Measurements from ENCODE around the gene DNTTIP2.
"Not testable (repeated sequence)": the region's sequence is repeated elsewhere in the genome, so short reads cannot be mapped to it uniquely, and the experiment has no call there.

Gene DNTTIP2

DNA sequence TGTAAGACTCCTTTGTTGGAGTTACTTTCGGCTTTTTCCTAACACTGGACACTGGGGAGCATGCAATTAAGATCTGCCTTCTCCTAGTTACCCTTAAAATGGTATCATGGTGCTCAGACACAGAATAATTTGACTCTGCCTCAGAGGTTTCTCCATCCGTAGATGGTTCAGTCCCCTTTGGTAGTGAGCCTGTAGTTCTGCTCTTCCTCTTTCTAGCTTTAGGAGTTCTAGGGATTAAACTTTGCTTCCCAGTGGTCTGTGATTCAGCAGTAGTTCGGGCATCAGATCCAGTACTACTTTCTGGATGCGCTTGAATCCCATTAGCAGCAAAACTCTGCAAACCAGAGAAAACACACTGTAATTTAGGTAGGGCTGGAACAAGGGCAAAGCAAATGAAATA, 1.5 kb downstream of the DNTTIP2 start:
- FAIRE-seq (no peak), DNase-seq (ENCODE audit: low spot score) (no peak)

DNA sequence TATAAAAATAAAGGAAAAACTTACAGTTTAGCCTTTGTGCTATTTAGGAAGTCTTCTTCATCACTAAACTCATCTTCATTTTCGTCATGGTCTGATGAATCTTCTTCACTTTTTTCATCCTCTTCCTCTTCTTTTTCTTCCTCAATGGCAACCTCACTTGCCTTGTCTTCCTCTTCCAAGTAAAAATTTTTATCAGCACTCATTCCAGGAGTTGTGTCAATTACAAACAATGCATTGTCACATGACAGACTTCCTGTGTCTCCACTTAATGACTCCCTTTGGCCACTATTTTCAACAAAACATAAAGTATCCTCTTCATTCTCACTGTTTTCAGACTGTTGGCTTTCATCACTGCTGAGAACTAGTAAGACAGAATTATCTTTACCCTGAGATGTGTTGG, 2.8 kb downstream of the DNTTIP2 start:
- no peak for DNase-seq (ENCODE audit: low spot score)
- no peak for FAIRE-seq

GRCh38 chr1:93874025-93874651, 4.9 kb downstream of the DNTTIP2 start:
- FAIRE-seq (peak; percentile 50), DNase-seq (ENCODE audit: low spot score) (no peak)

DNA sequence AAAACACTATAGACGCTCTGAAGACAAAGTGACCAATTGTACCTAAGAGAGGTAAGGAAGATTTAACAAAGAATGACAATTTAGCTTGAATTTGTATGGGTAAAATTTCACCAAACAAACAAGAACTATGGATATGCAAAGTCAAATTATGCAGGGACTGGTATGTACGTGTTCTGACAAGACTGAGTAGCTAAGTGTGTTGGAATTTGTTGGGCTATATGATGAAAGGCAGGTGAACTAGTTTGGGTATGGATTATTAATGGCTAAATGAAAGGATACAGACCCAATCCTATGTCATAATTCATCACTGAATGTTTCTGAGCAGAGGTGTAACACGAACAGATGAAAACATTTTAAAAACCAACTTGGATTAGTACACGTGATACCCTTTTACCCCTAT, 7.6 kb downstream of the DNTTIP2 start:
- no peak for FAIRE-seq

GRCh38 chr1:93869653-93870052, 9.4 kb downstream of the DNTTIP2 start:
- FAIRE-seq: no peak

More for the DNA sequence above, 7.6 kb downstream of the DNTTIP2 start:
- DNase-seq (ENCODE audit: low spot score): no peak

GRCh38 chr1:93868492-93868891, 10.5 kb downstream of the DNTTIP2 start:
- DNase-seq (ENCODE audit: low spot score); FAIRE-seq: not testable (repeated sequence)

More at GRCh38 chr1:93869653-93870052, 9.4 kb downstream of the DNTTIP2 start:
- no peak for DNase-seq (ENCODE audit: low spot score)

- DNase-seq (ENCODE audit: low spot score): no peak
- peak; percentile 55 for FAIRE-seq
Measured at GRCh38 chr1:93865253-93865652, 13.8 kb downstream of the DNTTIP2 start.

DNA sequence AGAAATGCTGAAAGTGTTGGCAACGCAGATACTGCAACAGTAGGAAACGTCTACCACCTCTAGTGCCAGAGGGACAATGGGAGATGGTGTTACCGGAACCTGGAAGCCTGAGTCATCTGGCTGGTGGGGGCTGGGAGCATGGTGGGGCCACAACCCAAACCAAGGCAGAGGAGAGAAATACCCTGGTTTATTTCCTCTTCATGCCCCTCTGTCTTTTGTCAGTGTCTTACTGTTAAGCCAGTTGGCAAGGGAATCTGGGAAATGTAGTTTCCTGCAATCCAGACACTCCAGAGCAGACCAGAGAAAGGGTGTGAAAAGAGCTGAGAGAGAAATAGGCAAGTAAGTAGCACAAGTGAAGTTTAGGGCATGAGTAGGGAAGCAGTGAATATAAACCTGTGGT, 14.8 kb downstream of the DNTTIP2 start:
- DNase-seq (ENCODE audit: low spot score): no peak

GRCh38 chr1:93857653-93858052, 21.4 kb downstream of the DNTTIP2 start:
- not testable (repeated sequence) for DNase-seq (ENCODE audit: low spot score); FAIRE-seq

More for the DNA sequence above, 14.8 kb downstream of the DNTTIP2 start:
- no peak for FAIRE-seq

GRCh38 chr1:93855983-93856382, 23.0 kb downstream of the DNTTIP2 start:
- not testable (repeated sequence) for FAIRE-seq; DNase-seq (ENCODE audit: low spot score)

- DNase-seq (ENCODE audit: low spot score): no peak
- no peak for FAIRE-seq
Measured at GRCh38 chr1:93853940-93854339, 25.1 kb downstream of the DNTTIP2 start.

DNA sequence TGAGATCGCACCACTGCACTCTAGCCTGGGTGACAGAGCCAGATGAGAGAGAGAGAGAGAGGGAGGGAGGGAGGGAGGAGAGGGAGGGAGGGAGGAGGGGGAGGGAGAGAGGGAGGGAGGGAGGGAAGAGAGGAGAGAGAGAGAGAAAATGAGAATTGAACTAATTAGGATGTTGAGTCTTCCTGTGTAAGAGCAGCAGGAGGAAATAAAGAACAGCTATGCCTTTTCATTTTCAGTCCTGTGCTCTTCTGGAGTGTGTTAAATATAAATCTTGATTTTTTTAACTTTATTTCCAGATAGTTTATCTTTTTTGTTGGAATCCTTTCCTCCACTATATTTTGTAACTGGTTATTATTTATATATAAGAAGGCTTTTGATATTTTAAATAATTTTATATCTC, 27.1 kb downstream of the DNTTIP2 start:
- DNase-seq (ENCODE audit: low spot score) (no peak), FAIRE-seq (no peak)

GRCh38 chr1:93851327-93851712, 27.7 kb downstream of the DNTTIP2 start:
- DNase-seq (ENCODE audit: low spot score) (no peak), FAIRE-seq (no peak)

DNA sequence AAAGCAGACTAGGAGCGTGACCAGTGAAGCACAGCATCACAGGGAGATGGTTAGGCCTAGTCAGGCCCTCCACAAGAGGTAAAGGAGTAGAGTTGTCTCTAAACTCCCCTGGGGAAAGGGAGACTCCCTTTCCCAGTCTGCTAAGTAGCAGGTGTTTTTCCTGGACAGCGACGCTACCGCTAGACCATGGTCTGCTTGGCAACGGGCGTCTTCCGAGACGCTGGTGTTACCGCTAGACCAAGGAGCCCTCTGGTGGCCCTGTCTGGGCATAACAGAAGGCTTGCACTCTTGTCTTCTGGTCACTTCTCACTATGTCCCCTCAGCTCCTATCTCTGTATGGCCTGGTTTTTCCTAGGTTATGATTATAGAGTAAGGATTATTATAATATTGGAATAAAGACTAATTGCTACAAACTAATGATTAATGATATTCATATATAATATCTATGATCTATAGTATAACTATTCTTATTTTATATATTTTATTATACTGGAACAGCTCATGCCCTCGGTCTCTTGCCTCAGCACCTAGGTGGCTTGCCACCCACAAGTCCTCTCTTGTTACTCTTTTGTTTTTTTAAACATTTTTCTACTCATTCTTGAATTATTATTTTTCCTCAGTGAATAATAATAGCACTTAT, 28.2 kb downstream of the DNTTIP2 start:
- not testable (repeated sequence) for FAIRE-seq; DNase-seq (ENCODE audit: low spot score)

DNA sequence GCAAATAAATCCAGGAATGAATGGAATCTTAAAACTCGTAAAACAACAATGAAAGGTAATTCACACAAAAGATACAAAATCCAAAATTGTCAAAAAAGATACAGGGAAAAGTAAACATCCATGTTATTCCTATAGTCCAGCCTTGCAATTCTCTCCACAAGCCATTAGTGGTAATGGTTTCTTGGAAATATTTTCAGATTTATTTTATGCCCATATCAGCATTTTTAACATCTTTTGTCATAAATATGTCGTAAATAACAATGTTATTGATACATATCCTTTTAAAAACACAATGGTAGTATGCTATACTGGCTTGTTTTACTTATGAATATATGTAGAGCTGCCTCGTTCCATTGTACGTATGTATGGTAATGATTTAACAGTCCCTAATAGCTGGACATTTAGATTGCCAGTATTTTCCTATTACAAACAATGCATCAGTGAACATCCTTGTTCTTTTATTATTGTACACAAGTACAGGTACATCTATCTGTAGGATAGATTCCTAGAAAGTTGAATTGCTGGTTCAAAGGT, 30.6 kb downstream of the DNTTIP2 start:
- no peak for FAIRE-seq
- no peak for DNase-seq (ENCODE audit: low spot score)

DNA sequence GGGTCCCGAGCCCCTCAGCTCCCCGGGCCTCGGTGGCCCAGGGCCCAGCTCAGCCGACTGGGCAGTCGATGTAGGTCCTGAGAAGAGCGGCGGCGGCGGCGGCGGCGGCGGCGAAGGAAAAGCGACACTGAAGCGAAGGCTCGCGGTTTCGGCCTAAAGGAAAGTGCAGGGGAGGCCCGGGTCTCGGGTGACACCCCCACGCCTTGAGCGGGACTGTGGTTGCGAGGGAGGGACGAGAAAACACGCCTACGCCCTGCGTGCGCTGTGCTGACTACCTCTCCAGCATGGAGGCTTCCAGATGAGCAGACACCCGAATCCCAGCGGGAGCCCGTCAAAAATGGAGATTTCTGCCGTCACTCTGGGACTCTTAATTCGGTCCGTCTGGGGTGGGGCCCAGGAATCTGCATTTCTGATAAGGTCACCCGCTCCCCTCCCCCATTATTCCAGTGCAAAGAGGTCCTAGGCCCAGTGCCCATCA, 31.2 kb downstream of the DNTTIP2 start:
- FAIRE-seq: no peak

DNA sequence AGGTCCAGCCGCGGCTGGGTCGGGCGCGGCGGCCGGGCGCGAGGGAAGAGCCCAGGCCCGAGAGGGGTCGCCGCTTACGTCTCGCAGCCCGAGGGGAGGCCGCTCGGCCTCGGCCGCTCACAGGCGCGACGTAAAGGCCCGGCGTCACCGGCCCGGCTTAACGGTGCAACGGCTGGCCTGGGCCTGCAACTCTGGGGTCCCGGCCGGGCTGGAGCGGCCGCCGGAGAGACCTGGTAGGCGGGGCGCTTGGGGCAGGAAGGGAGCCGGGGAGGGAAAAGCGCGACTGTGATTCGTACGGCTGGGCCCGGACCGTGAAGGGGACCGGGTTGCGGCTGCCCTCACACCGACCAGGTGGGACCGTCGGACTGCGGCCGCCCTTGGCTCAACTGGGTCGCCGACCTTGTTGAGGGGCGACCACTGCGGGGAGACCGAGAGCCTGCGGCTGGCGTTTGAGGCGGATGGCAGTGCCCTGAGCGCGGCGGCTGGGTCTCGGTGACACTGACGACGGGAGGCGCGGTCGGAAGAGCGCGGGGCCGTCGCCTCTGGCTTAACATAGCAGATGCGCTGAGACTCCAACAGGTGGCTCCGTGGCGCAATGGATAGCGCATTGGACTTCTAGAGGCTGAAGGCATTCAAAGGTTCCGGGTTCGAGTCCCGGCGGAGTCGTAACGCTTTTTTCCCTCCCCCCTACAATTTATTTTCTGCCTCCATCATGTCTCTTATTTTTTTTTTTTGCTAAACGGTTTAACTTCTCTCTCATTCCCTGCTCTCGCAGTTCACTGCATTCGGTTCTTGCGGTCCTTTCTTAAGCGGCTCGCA, 31.8 kb downstream of the DNTTIP2 start:
- FAIRE-seq: peak; percentile 40
- peak; percentile 83 for DNase-seq (ENCODE audit: low spot score)

More for the DNA sequence above, 31.2 kb downstream of the DNTTIP2 start:
- peak; percentile 65 for DNase-seq (ENCODE audit: low spot score)

DNA sequence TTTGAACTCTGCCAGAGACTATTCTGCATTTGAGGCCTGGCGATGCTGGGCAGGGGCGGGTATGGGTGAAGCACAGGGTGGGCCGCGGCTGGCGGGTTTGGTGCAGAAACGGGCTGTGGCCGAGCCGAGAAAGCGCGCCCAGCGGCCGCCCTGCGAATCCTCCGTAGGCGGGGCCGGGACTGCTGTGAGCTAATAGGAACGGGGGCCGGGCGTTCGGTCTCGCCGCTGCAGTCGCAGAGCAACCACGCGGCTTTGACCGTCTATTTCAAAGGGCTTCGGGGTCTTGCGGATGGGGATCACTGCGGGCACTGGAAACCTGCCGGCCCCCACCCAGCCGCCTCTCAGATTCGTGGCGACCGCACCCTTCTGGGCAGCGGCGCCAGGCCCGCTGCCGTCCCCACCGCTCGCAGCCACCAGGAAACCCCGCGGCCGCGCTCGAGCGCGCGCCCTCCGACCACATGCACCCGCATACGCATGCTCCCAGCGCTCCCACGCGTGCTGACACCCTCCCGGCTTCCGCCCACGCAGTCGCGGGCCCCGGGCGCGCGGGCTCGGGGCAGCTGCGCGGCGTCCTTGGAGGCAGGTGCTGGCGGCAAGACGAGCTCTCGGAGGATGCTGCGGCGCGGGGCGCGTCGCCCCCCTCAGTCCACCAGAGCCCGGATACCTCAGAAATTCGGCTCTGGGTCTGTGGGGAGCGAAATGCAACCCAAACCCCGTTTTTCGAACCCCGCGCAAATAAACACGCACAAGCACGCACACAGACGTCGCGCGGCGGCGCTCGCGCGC, 32.6 kb downstream of the DNTTIP2 start:
- no peak for FAIRE-seq

GRCh38 chr1:93845538-93846205, 33.3 kb downstream of the DNTTIP2 start:
- DNase-seq (ENCODE audit: low spot score) (peak; percentile 32), FAIRE-seq (no peak)

More for the DNA sequence above, 32.6 kb downstream of the DNTTIP2 start:
- peak; percentile 88 for DNase-seq (ENCODE audit: low spot score)

Data from urothelium cell line (cell line).